Activated CD4-positive, alpha-beta memory T cell treated with anti-CD3 and anti-CD28 coated beads, Interleukin-2, amount 10 ng/mL, durations not matched to agents 7 days and 5 days (primary cell): ENCODE measurements around the gene SPN. TPM values are rescaled to one million over a fixed set of nuclear protein-coding genes. Genes with fewer than 3 reads are reported as not detected.
"Not testable (repeated sequence)": the region's sequence is repeated elsewhere in the genome, so short reads cannot be mapped to it uniquely, and the experiment has no call there.

Experiments used
- CTCF ChIA-PET: fragments of 350-600 bp; sonication (Branson Sonifier 250); formaldehyde crosslinking; loops from one replicate; lab custom pipeline; 2021; ENCODE audit warnings: antibody characterized with exemption, inconsistent platforms; lab: Charles Lee
- POLR2A ChIA-PET: fragments of 350-600 bp; sonication (Branson Sonifier 250); formaldehyde crosslinking; loops from one replicate; lab custom pipeline; 2021; ENCODE audit warnings: antibody characterized with exemption; lab: Charles Lee
- DNase-seq: peaks from one replicate; pipeline ENCODE4 v3.0.0-alpha.2; 2020
- H3K27ac Mint-ChIP-seq: one replicate; pipeline ENCODE4 v1.8.0; 2021; ENCODE audit warnings: mild to moderate bottlenecking, mixed read lengths
- H3K27me3 Mint-ChIP-seq: one replicate; pipeline ENCODE4 v1.8.0; 2021; ENCODE audit warnings: mixed read lengths
- H3K36me3 Mint-ChIP-seq: one replicate; pipeline ENCODE4 v1.8.0; 2021; ENCODE audit warnings: low read depth, mixed read lengths
- H3K4me1 Mint-ChIP-seq: one replicate; pipeline ENCODE4 v1.8.0; 2021; ENCODE audit warnings: mixed read lengths
- H3K4me3 Mint-ChIP-seq: one replicate; pipeline ENCODE4 v1.8.0; 2021; ENCODE audit warnings: mild to moderate bottlenecking, mixed read lengths
- H3K9me3 Mint-ChIP-seq: one replicate; pipeline ENCODE4 v1.8.0; 2021; ENCODE audit warnings: mixed read lengths
- total RNA-seq, 2 experiments: library from RNA; stranded (reverse); gene quantifications; one replicate each; pipeline ENCODE4 v1.2.3, GENCODE V29; 2021

SPN gene
- total RNA-seq, 2 experiments from 2014 or later, result 341 to 359 TPM

- POLR2A ChIA-PET, result no interaction called here
- Mint-ChIP-seq H3K36me3 (no peaks in the 10 kb centered on the region), H3K4me1 (peaks cover 14% of the 10 kb centered on the region)
Observed at GRCh38 chr16:29653471-29653870, 9.6 kb upstream of the SPN start.

GRCh38 chr16:29653890-29654289 lies 9.2 kb upstream of the SPN start:
- not testable (repeated sequence) for H3K36me3 Mint-ChIP-seq, H3K27me3 Mint-ChIP-seq, H3K27ac Mint-ChIP-seq, H3K4me3 Mint-ChIP-seq, H3K9me3 Mint-ChIP-seq, DNase-seq
- ChIA-PET CTCF (interaction anchor here (1.5 kb wide), 1 partner anchor 13 kb away, joined by 6 read pairs; no protein-coding TSS in a partner anchor), POLR2A (interaction anchor here (1.5 kb wide), 1 partner anchor 10 kb away, joined by 4 read pairs; no protein-coding TSS in a partner anchor)
- peaks cover 16% of the 10 kb centered on the region for H3K4me1 Mint-ChIP-seq

More at GRCh38 chr16:29653471-29653870, 9.6 kb upstream of the SPN start:
- Mint-ChIP-seq H3K27me3 (no peaks in the 10 kb centered on the region), H3K4me3 (no peak overlapping the region), H3K9me3 (no peaks in the 10 kb centered on the region), H3K27ac (no peak overlapping the region)
- CTCF ChIA-PET, result interaction anchor here (1.5 kb wide), 1 partner anchor 12 kb away, joined by 6 read pairs; no protein-coding TSS in a partner anchor
- DNase-seq, result no peak

DNA sequence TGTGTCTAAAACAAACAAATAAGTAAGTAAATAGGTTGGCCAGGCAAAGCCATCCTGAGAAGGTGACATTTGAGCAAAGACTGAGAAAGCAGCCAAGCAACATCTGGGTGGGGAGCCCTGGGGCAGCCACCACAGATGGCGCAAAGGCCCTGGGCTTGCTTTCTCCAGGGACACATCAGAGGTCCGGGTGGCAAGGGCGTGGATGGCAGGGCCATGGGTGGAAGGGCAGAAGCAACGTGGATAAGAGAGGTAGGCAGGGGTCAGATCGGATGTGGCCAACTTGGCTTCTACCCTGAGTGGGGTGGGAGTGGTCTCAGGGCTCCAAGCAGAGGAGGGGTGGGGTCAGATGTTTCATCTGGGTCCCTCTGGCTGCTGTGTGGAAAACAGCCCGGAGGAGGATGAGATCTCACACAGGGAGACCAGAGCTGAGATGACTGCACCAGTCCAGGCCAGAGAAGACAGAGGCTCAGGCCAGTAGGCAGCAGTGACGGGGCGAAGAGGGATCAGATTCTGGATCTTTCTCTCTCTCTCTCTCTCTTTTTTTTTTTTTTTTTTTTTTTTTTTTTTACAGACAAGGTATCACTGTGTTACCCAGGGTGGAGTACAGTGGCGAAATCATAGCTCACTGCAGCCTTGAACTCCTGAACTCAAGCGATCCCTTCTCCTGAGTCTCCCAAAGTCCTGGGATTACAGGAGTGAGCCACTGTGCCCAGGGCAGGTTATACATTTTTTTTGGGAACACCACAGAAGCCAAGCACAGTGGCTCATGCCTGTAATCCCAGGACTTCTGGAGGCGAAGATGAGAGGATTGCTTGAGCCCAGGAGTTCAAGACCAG lies 6.1 kb upstream of the SPN start:
- H3K9me3 Mint-ChIP-seq, result no peaks in the 10 kb centered on the region
- no peaks in the 10 kb centered on the region for H3K36me3 Mint-ChIP-seq
- H3K27ac Mint-ChIP-seq, result no peak overlapping the region
- peaks cover 16% of the 10 kb centered on the region for H3K4me1 Mint-ChIP-seq
- no peak for DNase-seq
- no peak overlapping the region for H3K4me3 Mint-ChIP-seq
- CTCF ChIA-PET, result interaction anchor here (0.6 kb wide), 1 partner anchor 132 kb away, joined by 3 read pairs; no protein-coding TSS in a partner anchor
- no peaks in the 10 kb centered on the region for H3K27me3 Mint-ChIP-seq
- POLR2A ChIA-PET, result interaction anchor here (1.0 kb wide), 1 partner anchor 9 kb away, joined by 3 read pairs; no protein-coding TSS in a partner anchor

- Mint-ChIP-seq H3K4me1 (peaks cover 22% of the 10 kb centered on the region), H3K4me3 (no peak overlapping the region), H3K27ac (no peak overlapping the region)
Observed at GRCh38 chr16:29658705-29659104, 4.3 kb upstream of the SPN start.

DNA sequence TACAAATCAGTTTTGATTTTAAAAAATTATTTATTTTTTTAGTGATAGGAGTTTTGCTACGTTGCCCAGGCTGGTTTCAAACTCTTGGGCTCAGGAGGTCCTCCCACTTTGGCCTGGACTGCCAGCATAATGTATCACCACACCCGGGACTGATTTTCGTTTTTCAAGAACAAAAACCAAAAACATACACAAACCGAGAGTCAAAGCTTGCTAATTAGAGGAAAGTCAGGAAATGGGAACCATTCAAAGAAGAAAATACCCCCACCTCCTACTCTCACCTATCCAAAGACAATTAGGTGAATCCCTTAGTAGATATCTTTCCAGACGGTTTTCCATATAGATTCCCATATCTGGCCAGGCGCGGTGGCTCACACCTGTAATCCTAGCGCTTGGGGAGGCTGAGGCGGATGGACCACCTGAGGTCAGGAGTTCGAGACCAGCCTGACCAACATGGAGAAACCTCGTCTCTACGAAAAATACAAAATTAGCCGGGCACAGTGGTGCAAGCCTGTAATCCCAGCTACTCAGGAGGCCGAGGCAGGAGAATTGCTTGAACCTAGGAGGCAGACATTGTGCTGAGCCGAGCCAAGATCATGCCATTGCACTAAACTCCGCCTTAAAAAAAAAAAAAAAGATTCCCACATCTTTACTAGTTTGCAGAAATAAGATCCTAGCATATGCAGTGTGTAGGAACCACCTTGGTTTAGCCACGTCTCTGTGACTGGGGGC lies 883 bp upstream of the SPN start:
- ChIA-PET POLR2A (interaction anchor here (0.6 to 7.0 kb wide), 12 partner anchors 10 to 158 kb away, joined by 3 to 37 read pairs (median 4); partner anchors contain the start of genes KIF22, MVP and QPRT), CTCF (interaction anchor here (1.0 to 2.7 kb wide), 3 partner anchors 20 to 38 kb away, joined by 3 to 9 read pairs (median 5); no protein-coding TSS in a partner anchor)
- no peaks in the 10 kb centered on the region for H3K27me3 Mint-ChIP-seq
- H3K4me1 Mint-ChIP-seq, result peaks cover 40% of the 10 kb centered on the region
- peak overlapping the region; percentile 95 for H3K4me3 Mint-ChIP-seq
- DNase-seq, result no peak
- peak overlapping the region; percentile 91 for H3K27ac Mint-ChIP-seq
- no peaks in the 10 kb centered on the region for H3K9me3 Mint-ChIP-seq
- H3K36me3 Mint-ChIP-seq, result peaks cover 41% of the 10 kb centered on the region

More at GRCh38 chr16:29658705-29659104, 4.3 kb upstream of the SPN start:
- no peaks in the 10 kb centered on the region for H3K9me3 Mint-ChIP-seq
- ChIA-PET CTCF (no interaction called here), POLR2A (no interaction called here)
- DNase-seq, result no peak
- H3K36me3 Mint-ChIP-seq, result peaks cover 7% of the 10 kb centered on the region
- H3K27me3 Mint-ChIP-seq, result no peaks in the 10 kb centered on the region

GRCh38 chr16:29662729-29663015 lies 375 bp upstream of the SPN start:
- Mint-ChIP-seq H3K27ac (peak overlapping the region; percentile 91), H3K36me3 (peaks cover 43% of the 10 kb centered on the region), H3K4me3 (peak overlapping the region; percentile 95), H3K9me3 (no peaks in the 10 kb centered on the region), H3K4me1 (peaks cover 44% of the 10 kb centered on the region), H3K27me3 (no peaks in the 10 kb centered on the region)
- ChIA-PET POLR2A (interaction anchor here (0.6 to 7.0 kb wide), 11 partner anchors 11 to 158 kb away, joined by 3 to 37 read pairs (median 5); partner anchors contain the start of genes KIF22, MVP and QPRT), CTCF (interaction anchor here (1.0 to 2.7 kb wide), 4 partner anchors 17 to 37 kb away, joined by 3 to 9 read pairs (median 4); no protein-coding TSS in a partner anchor)
- peak; percentile 64 for DNase-seq

- ChIA-PET POLR2A (interaction anchor here (0.6 to 7.0 kb wide), 12 partner anchors 9 to 157 kb away, joined by 3 to 37 read pairs (median 5); partner anchors contain the start of genes C16orf54, KIF22 and MVP), CTCF (interaction anchor here (0.6 to 2.0 kb wide), 5 partner anchors 9 to 64 kb away, joined by 3 to 5 read pairs (median 3); no protein-coding TSS in a partner anchor)
- Mint-ChIP-seq H3K4me3 (peak overlapping the region; percentile 95), H3K27ac (peak overlapping the region; percentile 91), H3K9me3 (no peaks in the 10 kb centered on the region), H3K36me3 (peaks cover 52% of the 10 kb centered on the region), H3K27me3 (no peaks in the 10 kb centered on the region), H3K4me1 (peaks cover 51% of the 10 kb centered on the region)
- no peak for DNase-seq
Observed at GRCh38 chr16:29663807-29664090, 702 bp downstream of the SPN start.

GRCh38 chr16:29664091-29664921 lies 1.3 kb downstream of the SPN start:
- Mint-ChIP-seq H3K36me3 (peaks cover 55% of the 10 kb centered on the region), H3K27me3 (no peaks in the 10 kb centered on the region), H3K4me3 (peak overlapping the region; percentile 95), H3K27ac (peak overlapping the region; percentile 91), H3K9me3 (no peaks in the 10 kb centered on the region), H3K4me1 (peaks cover 50% of the 10 kb centered on the region)
- ChIA-PET CTCF (interaction anchor here (1.0 to 2.0 kb wide), 4 partner anchors 9 to 65 kb away, joined by 3 to 5 read pairs (median 4); no protein-coding TSS in a partner anchor), POLR2A (interaction anchor here (0.5 to 7.0 kb wide), 11 partner anchors 12 to 807 kb away, joined by 3 to 37 read pairs (median 4); partner anchors contain the start of genes ALDOA, C16orf54 and KIF22)
- peak; percentile 49 for DNase-seq

DNA sequence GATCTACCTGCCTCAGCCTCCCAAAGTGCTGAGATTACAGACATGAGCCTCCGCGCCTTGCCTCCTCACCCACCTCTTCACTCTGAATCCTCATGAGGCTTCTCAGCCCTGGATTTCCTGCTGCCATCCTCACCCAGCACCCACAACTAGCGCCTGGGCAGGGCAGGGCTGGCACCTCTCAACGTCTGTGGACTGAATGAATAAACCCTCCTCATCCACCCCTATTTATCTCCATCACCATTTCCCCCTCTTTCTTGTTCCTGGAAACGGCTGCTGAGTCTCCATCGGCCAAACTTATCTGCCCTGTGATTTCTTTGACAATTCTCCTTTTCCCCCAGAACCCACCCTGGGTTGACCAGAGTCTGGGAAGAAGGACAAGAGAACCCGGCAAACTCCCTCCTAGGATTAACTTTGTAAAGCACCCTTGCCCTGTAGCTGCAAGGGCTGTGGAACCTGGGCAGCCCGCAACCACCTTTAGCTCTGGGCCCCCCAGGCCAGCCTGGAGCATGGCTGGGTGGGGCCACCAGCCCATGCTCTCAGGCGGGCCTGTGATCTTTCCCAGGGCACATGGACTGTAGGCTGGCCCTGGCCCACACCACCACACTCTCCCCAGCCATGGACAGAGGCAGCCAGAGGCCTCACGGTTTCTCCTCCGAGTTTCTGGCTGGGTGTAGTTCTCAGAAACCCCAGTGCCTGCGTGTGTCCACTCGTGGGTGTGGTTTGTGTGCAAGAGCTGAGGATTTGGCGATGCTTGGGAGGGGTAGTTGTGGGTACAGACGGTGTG lies 2.4 kb downstream of the SPN start:
- CTCF ChIA-PET, result no interaction called here
- H3K4me3 Mint-ChIP-seq, result peak overlapping the region; percentile 95
- peaks cover 57% of the 10 kb centered on the region for H3K4me1 Mint-ChIP-seq
- H3K27ac Mint-ChIP-seq, result peak overlapping the region; percentile 91
- no peaks in the 10 kb centered on the region for H3K9me3 Mint-ChIP-seq
- H3K27me3 Mint-ChIP-seq, result no peaks in the 10 kb centered on the region
- DNase-seq, result peak; percentile 37
- peaks cover 62% of the 10 kb centered on the region for H3K36me3 Mint-ChIP-seq
- POLR2A ChIA-PET, result interaction anchor here (0.7 to 7.0 kb wide), 11 partner anchors 9 to 400 kb away, joined by 3 to 37 read pairs (median 4); partner anchors contain the start of gene ALDOA

- not testable (repeated sequence) for H3K27me3 Mint-ChIP-seq, H3K9me3 Mint-ChIP-seq, DNase-seq, H3K27ac Mint-ChIP-seq
- POLR2A ChIA-PET, result interaction anchor here (1.0 to 7.0 kb wide), 4 partner anchors 7 to 33 kb away, joined by 3 to 37 read pairs (median 7); no protein-coding TSS in a partner anchor
- Mint-ChIP-seq H3K4me1 (peaks cover 50% of the 10 kb centered on the region), H3K4me3 (peak overlapping the region; percentile 95), H3K36me3 (peaks cover 73% of the 10 kb centered on the region)
- CTCF ChIA-PET, result interaction anchor here (1.3 kb wide), 1 partner anchor 148 kb away, joined by 3 read pairs; the partner anchor contains the start of gene PAGR1
Observed at GRCh38 chr16:29667322-29667610, 4.2 kb downstream of the SPN start.

DNA sequence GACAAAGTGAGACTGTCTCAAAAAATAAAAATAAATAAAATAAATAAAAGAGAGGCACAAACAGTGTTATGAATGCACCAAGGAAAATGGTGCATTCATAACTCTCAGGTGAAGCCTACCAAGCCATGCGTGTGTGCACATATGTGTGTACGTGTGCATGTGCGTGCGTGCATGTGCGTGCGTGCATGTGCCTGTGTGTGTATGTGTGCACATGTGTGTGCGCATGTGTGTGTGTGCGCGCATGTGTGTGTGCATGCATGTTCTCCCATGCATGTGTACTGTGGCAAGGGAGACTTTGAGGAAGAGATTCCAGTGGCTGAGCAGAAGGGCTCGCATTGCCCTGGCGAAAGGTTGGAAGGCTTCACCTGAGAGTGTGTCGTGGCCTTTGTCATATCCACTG lies 4.7 kb downstream of the SPN start:
- ChIA-PET POLR2A (interaction anchor here (0.6 to 7.0 kb wide), 3 partner anchors 7 to 304 kb away, joined by 3 to 37 read pairs (median 11); no protein-coding TSS in a partner anchor), CTCF (no interaction called here)
- H3K36me3 Mint-ChIP-seq, result peaks cover 77% of the 10 kb centered on the region
- no peak overlapping the region for H3K4me3 Mint-ChIP-seq
- DNase-seq, result no peak
- H3K27me3 Mint-ChIP-seq, result no peaks in the 10 kb centered on the region
- H3K9me3 Mint-ChIP-seq, result no peaks in the 10 kb centered on the region
- peaks cover 47% of the 10 kb centered on the region for H3K4me1 Mint-ChIP-seq
- no peak overlapping the region for H3K27ac Mint-ChIP-seq
